ENCODE results near the gene C1orf35.

The C1orf35 gene

DNA sequence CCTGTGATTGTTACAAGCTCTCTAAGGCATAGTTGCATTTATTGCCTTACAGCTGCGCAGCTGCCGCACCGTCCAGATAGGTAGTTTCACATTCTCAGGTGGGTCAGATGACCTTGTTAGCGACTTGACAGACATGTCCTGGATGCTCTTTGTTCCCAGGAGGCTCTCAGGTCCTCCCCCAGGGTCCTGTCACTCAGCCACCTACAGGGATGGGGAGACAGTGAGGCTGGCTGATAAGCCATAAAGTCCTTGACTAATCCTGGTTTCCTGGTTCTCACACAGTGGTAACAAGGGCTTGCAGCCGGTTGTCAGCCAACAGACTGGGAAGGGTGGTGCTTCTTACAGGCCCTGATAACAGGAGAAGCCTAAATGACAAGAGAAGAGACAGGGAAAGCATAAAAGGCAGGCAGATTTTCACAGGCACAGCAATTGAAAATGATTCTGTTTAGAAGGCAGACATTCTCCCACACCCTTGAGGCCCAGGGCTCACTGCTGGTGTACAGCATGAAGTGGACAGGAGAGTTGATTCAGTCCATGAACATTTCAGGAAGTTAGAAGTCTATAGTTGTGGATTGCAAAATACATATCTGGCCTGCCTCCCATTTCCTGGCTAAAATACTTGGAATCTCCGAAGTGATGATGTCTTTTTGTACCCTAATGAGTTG, 17.7 kb downstream of the C1orf35 start:
- no peaks in the 10 kb centered on the region for H3K27me3 Mint-ChIP-seq
- DNase-seq, result no peak
- peaks cover 79% of the 10 kb centered on the region for H3K36me3 Mint-ChIP-seq (ENCODE audit: low read depth)
- H3K4me1 Mint-ChIP-seq (ENCODE audit: low read depth), result peaks cover 67% of the 10 kb centered on the region
- H3K9me3 Mint-ChIP-seq, result no peaks in the 10 kb centered on the region
- H3K27ac Mint-ChIP-seq, result peak overlapping the region; percentile 98
- H3K4me3 Mint-ChIP-seq, result peak overlapping the region; percentile 97

DNA sequence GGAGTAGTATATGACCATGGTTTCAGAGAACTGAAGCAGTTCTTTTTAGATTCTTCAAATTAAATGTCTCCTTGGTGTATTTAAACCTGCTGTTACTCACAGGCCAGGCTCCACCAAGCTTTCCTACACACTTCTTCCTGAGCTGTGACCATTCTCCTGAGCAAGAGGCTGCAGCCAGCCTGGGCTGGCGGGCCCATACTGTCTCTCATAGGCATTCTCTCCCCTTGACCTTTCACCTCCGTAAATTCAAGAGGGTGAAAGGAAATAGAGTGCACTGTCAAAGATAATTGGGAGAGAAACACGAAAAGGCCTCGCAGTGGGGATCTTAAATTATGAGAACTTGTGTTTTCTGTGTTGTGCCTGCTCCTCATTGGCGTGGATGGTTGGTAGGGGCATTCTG, 18.3 kb downstream of the C1orf35 start:
- no peaks in the 10 kb centered on the region for H3K27me3 Mint-ChIP-seq
- peak overlapping the region; percentile 97 for H3K4me3 Mint-ChIP-seq
- H3K36me3 Mint-ChIP-seq (ENCODE audit: low read depth), result peaks cover 75% of the 10 kb centered on the region
- no peaks in the 10 kb centered on the region for H3K9me3 Mint-ChIP-seq
- DNase-seq, result no peak
- H3K27ac Mint-ChIP-seq, result peak overlapping the region; percentile 98
- peaks cover 64% of the 10 kb centered on the region for H3K4me1 Mint-ChIP-seq (ENCODE audit: low read depth)

DNA sequence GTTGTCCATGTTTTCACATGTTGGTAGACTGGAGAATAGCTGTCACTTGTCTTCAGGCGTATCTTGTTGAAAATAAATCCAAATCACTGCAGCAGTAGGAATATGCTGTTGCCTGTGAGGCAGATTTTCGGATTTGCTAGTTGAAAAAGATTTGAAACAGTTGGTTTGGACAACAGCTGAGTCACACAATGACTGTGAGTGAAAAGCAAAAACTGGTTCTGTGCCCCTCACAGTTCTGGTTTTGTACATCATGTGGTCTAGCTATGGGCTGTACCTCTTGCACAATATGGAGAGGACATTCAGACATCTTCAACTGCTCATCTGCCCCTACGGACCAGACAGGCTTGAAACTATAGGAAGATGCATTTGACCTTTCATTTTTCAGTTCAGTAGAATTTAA, 18.8 kb downstream of the C1orf35 start:
- Mint-ChIP-seq H3K27me3 (no peaks in the 10 kb centered on the region), H3K36me3 (ENCODE audit: low read depth) (peaks cover 72% of the 10 kb centered on the region), H3K4me1 (ENCODE audit: low read depth) (peaks cover 63% of the 10 kb centered on the region), H3K9me3 (no peaks in the 10 kb centered on the region), H3K27ac (peak overlapping the region; percentile 98), H3K4me3 (peak overlapping the region; percentile 97)
- no peak for DNase-seq

DNA sequence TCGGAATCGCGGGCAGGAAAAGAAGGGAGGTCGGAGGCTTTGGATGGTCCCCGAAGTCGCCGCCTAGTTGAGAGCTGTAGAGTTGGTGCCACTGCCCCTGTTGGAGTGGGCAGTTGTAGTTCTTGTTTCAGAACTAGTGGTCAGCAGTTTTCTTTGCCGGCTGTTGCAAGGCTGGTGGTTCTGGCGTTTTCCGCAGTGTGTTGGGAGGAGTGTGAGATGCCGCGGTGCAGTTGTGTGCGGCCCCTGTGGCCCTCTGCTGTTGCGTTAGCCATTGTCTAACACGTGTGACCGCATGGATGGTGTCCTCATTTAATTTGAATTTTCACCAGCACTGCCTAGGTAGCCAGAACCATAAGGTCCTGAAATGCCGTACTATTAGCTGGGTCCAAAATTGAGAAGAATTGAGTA, 19.2 kb downstream of the C1orf35 start:
- Mint-ChIP-seq H3K9me3 (no peaks in the 10 kb centered on the region), H3K27me3 (no peaks in the 10 kb centered on the region), H3K36me3 (ENCODE audit: low read depth) (peaks cover 69% of the 10 kb centered on the region), H3K4me3 (peak overlapping the region; percentile 97), H3K4me1 (ENCODE audit: low read depth) (peaks cover 60% of the 10 kb centered on the region), H3K27ac (peak overlapping the region; percentile 98)
- DNase-seq, result no peak

DNA sequence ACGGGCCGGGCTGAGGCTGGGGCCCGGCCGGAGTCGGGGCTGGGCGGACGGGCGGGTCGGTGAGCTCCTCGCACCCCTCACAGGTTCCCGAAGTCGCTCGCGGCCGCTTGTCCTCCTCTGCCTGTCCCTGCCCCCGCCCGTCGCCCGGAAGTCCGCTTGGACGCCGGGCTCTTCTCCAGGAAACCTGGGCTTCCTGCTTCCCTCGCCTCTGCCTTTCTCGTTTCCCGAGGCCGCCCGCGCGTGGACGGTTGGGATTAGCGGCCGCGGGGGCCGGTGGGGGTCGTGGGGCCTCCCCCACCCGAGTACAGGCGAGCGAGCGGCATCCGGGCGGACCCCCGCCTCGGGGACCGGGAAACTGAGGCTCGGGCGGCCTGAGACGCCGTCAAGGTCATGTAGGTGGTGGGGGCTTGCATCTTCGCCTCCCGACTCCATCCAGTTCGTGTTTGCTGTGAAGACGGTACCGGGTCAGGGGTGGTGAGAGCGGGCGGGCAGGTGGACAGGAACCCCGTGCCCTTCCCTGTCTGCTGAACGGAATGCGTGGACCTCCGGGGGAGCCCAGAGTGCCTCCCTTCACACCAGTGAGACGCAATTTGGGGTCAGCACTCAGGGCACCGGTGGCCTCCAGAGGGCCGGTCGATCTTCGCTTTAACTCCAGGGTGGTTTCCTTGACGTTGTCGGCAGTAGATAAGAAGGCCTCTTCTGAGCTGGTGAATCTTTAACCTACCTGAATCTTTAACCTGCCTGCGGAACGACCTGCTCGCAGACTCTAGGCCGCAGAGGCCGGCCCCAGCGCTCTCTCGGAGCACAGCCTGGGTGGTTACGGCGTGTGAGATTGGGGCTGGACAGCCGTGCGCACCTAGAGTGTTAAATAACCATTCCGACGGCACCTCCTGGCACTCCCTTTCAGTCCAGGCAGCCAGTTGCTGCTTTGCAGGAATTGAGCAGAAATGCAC, 19.9 kb downstream of the C1orf35 start:
- Mint-ChIP-seq H3K4me3 (peak overlapping the region; percentile 97), H3K27ac (peak overlapping the region; percentile 98), H3K36me3 (ENCODE audit: low read depth) (peaks cover 62% of the 10 kb centered on the region), H3K27me3 (no peaks in the 10 kb centered on the region), H3K4me1 (ENCODE audit: low read depth) (peaks cover 56% of the 10 kb centered on the region), H3K9me3 (no peaks in the 10 kb centered on the region)
- peak; percentile 57 for DNase-seq

DNA sequence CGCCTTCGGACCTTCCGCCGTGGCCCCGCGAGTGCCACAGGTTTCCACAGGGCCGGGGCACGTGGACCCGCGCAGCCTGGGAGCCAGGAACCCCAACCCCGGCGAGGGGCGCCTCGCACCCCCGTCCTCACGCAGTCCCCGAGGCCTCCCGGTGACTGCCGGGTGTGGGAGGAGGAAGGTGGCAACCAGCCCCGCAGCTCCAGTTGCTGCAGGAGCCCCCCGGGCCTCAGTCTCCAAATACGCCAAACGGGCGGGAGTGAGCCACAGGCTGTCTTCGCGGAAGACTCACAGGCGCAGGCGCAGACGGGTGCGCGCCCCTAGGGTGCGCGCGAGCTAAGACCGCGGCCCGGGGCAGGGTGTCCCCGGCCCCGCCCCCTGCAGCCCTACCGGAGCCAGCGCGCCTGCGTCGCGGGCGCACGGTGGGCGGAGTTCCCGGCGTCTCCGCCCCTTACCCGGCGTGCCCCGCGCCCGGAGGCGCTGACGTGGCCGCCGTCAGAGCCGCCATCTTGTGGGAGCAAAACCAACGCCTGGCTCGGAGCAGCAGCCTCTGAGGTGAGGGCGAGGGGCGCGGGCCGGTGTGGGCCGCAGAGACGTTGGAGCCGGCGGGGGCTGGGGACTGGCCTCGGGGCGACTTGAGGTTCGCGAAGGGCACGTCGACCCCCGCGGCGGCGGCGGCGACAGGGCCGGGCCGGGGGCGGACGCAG, 20.8 kb downstream of the C1orf35 start, which contains the start of gene ARF1:
Gene ARF1, plus strand, starts transcription at position 495 of the 704 bp plus-strand sequence. CDS start 14,407 bp downstream, outside the sequence.
- peak; percentile 97 for DNase-seq
- H3K27me3 Mint-ChIP-seq, result no peaks in the 10 kb centered on the region
- peaks cover 54% of the 10 kb centered on the region for H3K36me3 Mint-ChIP-seq (ENCODE audit: low read depth)
- no peaks in the 10 kb centered on the region for H3K9me3 Mint-ChIP-seq
- peaks cover 49% of the 10 kb centered on the region for H3K4me1 Mint-ChIP-seq (ENCODE audit: low read depth)
- peak within 1 kb of the TSS; percentile 97 for H3K4me3 Mint-ChIP-seq
- H3K27ac Mint-ChIP-seq, result peak within 1 kb of the TSS; percentile 98

DNA sequence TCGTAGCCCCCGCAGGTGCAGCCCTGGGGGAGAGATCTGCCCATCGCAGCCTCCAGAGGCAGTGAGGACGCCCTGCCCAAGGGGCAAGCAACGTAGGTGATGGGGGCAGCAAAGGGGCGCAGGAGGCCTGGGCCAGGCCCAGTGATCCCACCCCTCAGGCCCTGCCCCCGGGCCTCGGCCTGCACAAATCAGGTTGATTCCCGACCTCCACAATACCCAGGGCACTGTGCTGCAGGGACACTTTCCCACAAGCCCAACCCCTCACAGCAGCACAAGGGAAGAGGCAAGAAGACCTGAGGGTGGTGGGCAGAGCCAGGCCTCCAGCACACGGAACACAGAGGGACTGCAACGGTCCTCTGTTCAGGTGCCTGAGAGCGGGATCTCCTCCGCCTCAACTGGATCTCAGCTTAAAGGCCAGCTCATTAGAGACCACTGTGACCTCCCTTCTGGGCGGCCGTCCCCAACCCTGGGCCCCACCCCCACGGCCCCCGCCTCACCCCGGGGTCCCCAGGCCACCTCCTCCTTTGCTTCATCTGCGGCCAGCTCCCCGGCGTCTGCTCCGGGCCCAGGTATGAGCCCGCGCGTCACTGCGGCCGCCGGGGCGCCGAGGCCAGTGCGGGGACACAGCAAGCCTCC, 21.4 kb downstream of the C1orf35 start:
- peaks cover 48% of the 10 kb centered on the region for H3K36me3 Mint-ChIP-seq (ENCODE audit: low read depth)
- peak overlapping the region; percentile 97 for H3K4me3 Mint-ChIP-seq
- H3K27me3 Mint-ChIP-seq, result no peaks in the 10 kb centered on the region
- DNase-seq, result peak; percentile 54
- peaks cover 44% of the 10 kb centered on the region for H3K4me1 Mint-ChIP-seq (ENCODE audit: low read depth)
- peak overlapping the region; percentile 92 for H3K27ac Mint-ChIP-seq
- no peaks in the 10 kb centered on the region for H3K9me3 Mint-ChIP-seq

DNA sequence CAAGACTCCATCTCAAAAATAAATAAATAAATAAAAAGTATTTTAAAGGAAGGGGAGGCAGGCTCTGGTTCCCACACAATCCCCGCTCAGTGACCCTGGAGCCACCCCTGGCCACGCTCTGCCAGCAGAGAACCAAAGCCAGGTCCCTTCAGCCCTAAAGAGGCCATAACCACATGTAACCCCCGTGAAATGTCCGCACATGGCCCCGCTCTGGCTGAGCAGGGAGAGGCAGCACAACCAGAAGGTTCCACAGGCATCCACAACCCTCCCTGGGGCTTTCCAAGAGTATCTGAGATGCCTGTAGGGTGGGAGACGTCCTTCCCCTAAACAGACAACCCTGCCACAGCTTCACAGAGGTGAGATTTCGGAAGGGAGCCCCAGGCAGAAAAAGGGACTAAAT, 22.0 kb downstream of the C1orf35 start:
- Mint-ChIP-seq H3K4me1 (ENCODE audit: low read depth) (peaks cover 38% of the 10 kb centered on the region), H3K27me3 (no peaks in the 10 kb centered on the region), H3K36me3 (ENCODE audit: low read depth) (peaks cover 43% of the 10 kb centered on the region), H3K27ac (peak overlapping the region; percentile 92), H3K9me3 (no peaks in the 10 kb centered on the region), H3K4me3 (peak overlapping the region; percentile 97)
- DNase-seq, result no peak

DNA sequence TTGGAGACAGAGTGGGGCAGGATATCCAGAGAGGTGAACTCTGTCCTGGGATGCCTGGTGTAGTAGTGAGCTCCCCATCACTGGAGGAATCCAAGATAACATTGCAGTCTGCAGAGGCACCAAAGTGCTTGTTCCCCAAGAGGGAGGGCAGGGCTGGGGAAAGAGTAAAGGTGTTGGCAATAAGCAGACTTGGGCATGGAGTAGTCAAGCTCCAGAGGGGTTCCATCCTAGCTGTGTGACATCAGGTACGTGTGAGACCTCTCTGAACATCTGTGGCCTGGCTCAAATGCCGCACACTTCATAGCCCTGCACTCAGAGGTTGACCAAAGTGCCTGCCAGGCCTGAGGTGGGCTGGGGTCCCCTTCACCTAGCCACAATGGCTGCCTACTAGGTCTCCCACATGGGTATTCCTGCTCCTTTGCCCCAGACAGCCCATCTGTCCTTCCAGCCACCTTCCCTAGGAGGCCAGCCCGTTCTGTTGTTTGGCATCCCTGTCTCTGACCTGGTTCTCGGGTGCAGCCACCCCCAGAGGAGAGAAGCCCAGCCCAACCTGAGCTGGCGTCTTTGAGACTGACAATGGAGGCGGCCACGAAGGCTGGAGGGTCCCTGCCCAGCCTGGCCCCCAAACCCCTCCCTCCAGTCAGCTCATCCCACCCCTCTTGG, 23.4 kb downstream of the C1orf35 start:
- Mint-ChIP-seq H3K9me3 (no peaks in the 10 kb centered on the region), H3K4me1 (ENCODE audit: low read depth) (peaks cover 24% of the 10 kb centered on the region), H3K4me3 (peak overlapping the region; percentile 10), H3K36me3 (ENCODE audit: low read depth) (peaks cover 30% of the 10 kb centered on the region), H3K27me3 (no peaks in the 10 kb centered on the region), H3K27ac (peak overlapping the region; percentile 59)
- peak; percentile 26 for DNase-seq

DNA sequence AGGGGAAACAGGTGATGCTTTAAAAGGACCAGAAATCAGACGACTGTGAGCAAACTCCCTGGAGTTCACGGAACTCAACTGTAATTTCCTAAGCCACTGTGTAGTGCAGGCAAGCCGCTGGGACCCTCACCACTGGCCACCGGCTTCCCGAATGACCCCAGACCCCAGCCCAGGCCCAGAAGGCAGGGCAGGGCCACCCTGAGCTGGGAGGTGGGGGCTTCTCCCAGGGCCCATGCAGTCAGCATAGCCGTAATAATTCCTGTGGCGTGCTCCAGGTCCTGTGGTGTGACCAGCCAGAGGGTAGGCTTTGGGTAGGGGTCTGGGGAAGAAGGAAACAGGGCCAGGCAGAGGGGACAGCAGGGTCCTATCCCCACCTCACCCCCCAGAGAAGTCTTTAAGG, 24.1 kb downstream of the C1orf35 start:
- H3K36me3 Mint-ChIP-seq (ENCODE audit: low read depth), result peaks cover 23% of the 10 kb centered on the region
- H3K27me3 Mint-ChIP-seq, result no peaks in the 10 kb centered on the region
- peaks cover 18% of the 10 kb centered on the region for H3K4me1 Mint-ChIP-seq (ENCODE audit: low read depth)
- no peaks in the 10 kb centered on the region for H3K9me3 Mint-ChIP-seq
- peak; percentile 27 for DNase-seq
- no peak overlapping the region for H3K4me3 Mint-ChIP-seq
- no peak overlapping the region for H3K27ac Mint-ChIP-seq

DNA sequence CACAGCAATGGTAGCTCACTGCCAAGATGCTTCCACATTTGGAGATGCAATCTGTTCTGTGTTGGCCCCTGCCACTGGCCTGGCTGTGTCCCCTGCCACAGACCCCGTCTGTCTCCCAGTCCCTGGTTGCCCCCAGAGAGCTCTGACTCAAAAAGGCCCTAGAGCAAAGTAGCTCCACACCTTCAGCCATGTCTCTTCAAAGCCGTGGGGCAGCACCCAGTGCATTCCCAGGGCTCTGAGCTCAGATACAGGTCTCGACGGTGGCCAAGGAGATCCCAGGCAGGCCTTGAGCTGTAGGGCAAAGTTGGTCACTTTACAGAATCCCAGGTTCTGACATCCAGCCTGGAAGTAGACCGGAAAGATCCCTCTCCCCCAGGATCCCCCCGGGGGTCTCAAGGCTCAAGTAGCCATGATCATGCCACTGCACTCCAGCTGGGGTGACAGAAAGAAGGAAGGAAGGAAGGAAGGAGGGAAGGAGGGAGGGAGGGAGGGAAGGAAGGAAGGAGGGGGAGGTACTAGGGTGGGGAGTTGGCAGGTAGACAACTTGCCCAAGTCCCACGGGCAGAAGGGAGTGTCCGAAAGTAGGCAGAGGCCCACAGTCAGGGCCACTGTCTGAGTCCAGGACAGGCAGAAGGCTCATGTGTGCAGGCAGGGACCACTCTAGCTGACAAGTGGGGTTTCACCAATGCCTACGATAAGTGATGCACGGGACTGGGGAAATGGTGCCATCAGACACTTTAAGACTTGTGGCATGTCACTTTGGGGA, 25.4 kb downstream of the C1orf35 start:
- peak; percentile 24 for DNase-seq
- Mint-ChIP-seq H3K4me3 (no peak overlapping the region), H3K36me3 (ENCODE audit: low read depth) (peaks cover 13% of the 10 kb centered on the region), H3K9me3 (no peaks in the 10 kb centered on the region), H3K27me3 (no peaks in the 10 kb centered on the region), H3K27ac (no peak overlapping the region), H3K4me1 (ENCODE audit: low read depth) (peaks cover 18% of the 10 kb centered on the region)

DNA sequence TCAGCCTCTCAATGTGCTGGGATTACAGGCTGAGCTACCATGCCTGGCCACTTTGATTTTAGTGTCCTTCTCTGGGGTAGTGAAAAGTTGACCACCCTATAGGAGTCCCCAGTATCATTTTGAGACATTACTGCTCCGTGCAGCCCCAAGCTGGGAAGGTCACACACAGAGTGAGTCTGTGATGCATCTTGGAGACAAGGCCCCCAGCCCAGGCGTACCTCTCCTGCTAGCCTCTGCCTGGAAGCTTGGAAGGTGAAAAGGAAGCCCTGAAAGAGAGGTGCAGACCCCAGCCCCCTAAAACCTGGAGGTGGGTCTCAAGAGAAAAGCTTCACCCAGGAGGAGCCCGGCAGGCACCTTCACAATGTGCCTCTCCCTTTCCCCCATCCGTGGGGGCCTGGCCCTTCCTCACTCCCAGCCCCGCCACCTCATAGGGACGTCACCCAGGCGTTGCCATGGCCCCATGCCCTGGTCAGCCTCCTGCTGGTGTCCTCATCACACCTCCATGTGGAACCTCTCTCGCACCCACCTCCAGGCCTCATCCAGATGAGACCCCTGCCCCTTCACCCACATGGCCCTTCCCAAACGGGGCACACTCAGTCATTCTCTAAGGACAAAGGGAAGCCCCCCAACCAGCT, 26.2 kb downstream of the C1orf35 start:
- Mint-ChIP-seq H3K4me3 (no peak overlapping the region), H3K27ac (no peak overlapping the region), H3K9me3 (no peaks in the 10 kb centered on the region)

DNA sequence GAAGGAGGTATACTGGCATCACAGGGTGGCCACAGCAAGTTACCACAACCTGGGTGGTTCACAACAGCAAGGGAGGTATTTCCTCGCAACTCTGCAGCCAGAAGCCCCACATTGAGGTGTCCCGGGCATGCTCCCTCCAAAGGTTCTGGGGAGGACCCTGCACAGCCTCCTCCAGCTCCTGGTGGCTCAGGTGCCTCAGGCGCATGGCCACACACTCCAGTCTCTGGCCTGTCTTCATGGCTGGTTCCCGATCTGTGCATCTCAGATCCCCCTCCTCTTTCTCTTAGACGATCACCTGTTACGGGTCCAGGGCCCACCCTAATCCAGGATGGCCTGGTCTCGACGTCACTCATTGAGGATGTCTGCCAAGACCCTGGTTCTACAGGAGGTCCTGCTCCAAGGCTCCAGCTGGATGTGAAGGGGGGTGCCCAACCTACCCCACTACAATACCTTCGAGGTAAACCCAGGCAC, 27.3 kb downstream of the C1orf35 start:
- DNase-seq, result no peak

More for the DNA sequence above, 26.2 kb downstream of the C1orf35 start:
- H3K4me1 Mint-ChIP-seq (ENCODE audit: low read depth), result peaks cover 18% of the 10 kb centered on the region
- DNase-seq, result peak; percentile 27
- peaks cover 11% of the 10 kb centered on the region for H3K36me3 Mint-ChIP-seq (ENCODE audit: low read depth)
- no peaks in the 10 kb centered on the region for H3K27me3 Mint-ChIP-seq

More for the DNA sequence above, 27.3 kb downstream of the C1orf35 start:
- Mint-ChIP-seq H3K27ac (no peak overlapping the region), H3K4me3 (no peak overlapping the region), H3K27me3 (no peaks in the 10 kb centered on the region), H3K4me1 (ENCODE audit: low read depth) (peaks cover 15% of the 10 kb centered on the region), H3K9me3 (no peaks in the 10 kb centered on the region), H3K36me3 (ENCODE audit: low read depth) (peaks cover 5% of the 10 kb centered on the region)

Data from activated T-cell treated with anti-CD3 and anti-CD28 coated beads, Interleukin-2, amount 50 U/mL, for 24 hours (primary cell).